GM23338 (cell line): ENCODE results near the gene RASGRP1.

Experiments used
- CREB1 ChIP-seq: fragments of 250-450 bp; sonication (Bioruptor Pico); IDR thresholded peaks from 2 replicates; pipeline ENCODE4 v1.5.0; 2020; ENCODE audit warnings: low read depth, mild to moderate bottlenecking, moderate library complexity
- EZH2 ChIP-seq: fragments of 200-600 bp; sonication (generic); IDR thresholded peaks from one replicate; pipeline ENCODE4 v1.8.0; 2017; ENCODE audit warnings: antibody characterized with exemption, mild to moderate bottlenecking, low read depth; ENCODE audit not compliant: unreplicated experiment
- EZH2phosphoT487 ChIP-seq: fragments of 200-600 bp; sonication (generic); IDR thresholded peaks from one replicate; pipeline ENCODE4 v1.8.1; 2018; ENCODE audit warnings: antibody characterized with exemption; ENCODE audit not compliant: unreplicated experiment
- POLR2AphosphoS5 ChIP-seq: IDR thresholded peaks from 2 replicates; pipeline ENCODE4 v1.6.1; 2016; ENCODE audit warnings: antibody characterized with exemption, low read depth
- STAT1 ChIP-seq: IDR thresholded peaks from one replicate; pipeline ENCODE4 v1.6.1; 2016; ENCODE audit warnings: antibody characterized with exemption; ENCODE audit not compliant: unreplicated experiment
- ZNF114 ChIP-seq: fragments of 250-450 bp; sonication (Bioruptor Pico); IDR thresholded peaks from 2 replicates; pipeline ENCODE4 v1.5.0; 2020; ENCODE audit warnings: mild to moderate bottlenecking, moderate library complexity
- ZNF462 ChIP-seq: fragments of 250-450 bp; sonication (Bioruptor Pico); IDR thresholded peaks from 2 replicates; pipeline ENCODE4 v1.5.0; 2020; ENCODE audit warnings: mild to moderate bottlenecking, moderate library complexity
- TF ChIP-seq, protein P1 (sequence below), 2 experiments: fragments of 200-600 bp in 1 of 2; sonication (generic) in 1 of 2; conservative IDR thresholded peaks; 2 replicates each; pipeline versions ENCODE4 v1.5.1 to v1.6.1; 2016 to 2017; ENCODE audit warnings: antibody characterized with exemption in 2 of 2, low read depth in 2 of 2, mild to moderate bottlenecking in 2 of 2, moderate library complexity in 1 of 2
- TF ChIP-seq, protein P2 (sequence below): IDR thresholded peaks from one replicate; pipeline ENCODE4 v1.6.1; 2018; ENCODE audit warnings: antibody characterized with exemption; ENCODE audit not compliant: unreplicated experiment

DNA sequence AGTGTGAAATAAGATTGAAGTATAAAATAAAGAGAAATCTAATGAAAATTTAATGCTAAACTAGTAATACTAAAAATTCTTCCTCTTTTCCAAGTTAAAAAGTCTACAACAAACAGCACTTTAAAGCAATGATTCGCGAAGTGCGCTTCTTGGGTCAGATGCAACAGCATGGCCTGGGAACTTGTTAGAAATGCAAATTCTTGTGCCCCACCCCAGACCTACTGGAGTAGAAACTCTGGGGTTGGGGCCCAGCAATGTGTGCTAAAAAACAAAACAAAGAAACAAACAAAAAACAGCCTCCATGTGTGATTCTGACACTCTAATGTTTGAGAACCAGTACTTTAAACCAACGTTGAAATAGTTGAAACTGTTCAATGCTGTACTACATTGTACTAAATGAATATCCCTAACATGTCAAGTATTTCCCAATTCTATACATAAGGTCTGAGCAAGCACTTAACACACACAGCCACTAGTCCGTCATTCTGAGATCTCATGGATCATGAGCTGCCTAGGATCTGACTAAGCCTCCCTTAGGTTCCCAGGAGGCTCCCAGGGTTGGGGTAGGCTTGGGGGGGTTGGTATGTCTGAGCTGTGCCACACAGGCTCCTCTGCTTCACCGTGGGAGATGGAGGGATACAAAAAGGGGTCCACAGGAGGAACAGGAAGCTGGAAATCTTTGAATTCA, 6.1 kb downstream of the RASGRP1 start:
- TF ChIP-seq, protein P1, sequence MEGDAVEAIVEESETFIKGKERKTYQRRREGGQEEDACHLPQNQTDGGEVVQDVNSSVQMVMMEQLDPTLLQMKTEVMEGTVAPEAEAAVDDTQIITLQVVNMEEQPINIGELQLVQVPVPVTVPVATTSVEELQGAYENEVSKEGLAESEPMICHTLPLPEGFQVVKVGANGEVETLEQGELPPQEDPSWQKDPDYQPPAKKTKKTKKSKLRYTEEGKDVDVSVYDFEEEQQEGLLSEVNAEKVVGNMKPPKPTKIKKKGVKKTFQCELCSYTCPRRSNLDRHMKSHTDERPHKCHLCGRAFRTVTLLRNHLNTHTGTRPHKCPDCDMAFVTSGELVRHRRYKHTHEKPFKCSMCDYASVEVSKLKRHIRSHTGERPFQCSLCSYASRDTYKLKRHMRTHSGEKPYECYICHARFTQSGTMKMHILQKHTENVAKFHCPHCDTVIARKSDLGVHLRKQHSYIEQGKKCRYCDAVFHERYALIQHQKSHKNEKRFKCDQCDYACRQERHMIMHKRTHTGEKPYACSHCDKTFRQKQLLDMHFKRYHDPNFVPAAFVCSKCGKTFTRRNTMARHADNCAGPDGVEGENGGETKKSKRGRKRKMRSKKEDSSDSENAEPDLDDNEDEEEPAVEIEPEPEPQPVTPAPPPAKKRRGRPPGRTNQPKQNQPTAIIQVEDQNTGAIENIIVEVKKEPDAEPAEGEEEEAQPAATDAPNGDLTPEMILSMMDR (conservative IDR thresholded peaks at IDR 0.05; ENCODE audit: low read depth in 2 of 2), result no peak
- TF ChIP-seq, protein P2, sequence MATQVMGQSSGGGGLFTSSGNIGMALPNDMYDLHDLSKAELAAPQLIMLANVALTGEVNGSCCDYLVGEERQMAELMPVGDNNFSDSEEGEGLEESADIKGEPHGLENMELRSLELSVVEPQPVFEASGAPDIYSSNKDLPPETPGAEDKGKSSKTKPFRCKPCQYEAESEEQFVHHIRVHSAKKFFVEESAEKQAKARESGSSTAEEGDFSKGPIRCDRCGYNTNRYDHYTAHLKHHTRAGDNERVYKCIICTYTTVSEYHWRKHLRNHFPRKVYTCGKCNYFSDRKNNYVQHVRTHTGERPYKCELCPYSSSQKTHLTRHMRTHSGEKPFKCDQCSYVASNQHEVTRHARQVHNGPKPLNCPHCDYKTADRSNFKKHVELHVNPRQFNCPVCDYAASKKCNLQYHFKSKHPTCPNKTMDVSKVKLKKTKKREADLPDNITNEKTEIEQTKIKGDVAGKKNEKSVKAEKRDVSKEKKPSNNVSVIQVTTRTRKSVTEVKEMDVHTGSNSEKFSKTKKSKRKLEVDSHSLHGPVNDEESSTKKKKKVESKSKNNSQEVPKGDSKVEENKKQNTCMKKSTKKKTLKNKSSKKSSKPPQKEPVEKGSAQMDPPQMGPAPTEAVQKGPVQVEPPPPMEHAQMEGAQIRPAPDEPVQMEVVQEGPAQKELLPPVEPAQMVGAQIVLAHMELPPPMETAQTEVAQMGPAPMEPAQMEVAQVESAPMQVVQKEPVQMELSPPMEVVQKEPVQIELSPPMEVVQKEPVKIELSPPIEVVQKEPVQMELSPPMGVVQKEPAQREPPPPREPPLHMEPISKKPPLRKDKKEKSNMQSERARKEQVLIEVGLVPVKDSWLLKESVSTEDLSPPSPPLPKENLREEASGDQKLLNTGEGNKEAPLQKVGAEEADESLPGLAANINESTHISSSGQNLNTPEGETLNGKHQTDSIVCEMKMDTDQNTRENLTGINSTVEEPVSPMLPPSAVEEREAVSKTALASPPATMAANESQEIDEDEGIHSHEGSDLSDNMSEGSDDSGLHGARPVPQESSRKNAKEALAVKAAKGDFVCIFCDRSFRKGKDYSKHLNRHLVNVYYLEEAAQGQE, result no peak
- TF ChIP-seq EZH2, result no peak
- no peak for TF ChIP-seq POLR2AphosphoS5
- no peak for TF ChIP-seq ZNF114
- no peak for TF ChIP-seq CREB1
- TF ChIP-seq EZH2phosphoT487, result no peak
- no peak for TF ChIP-seq STAT1
- no peak for TF ChIP-seq ZNF462 (CRISPR knock-in tag)
